Astrocyte of the cerebellum (primary cell): ENCODE measurements around the gene NPIPA8.
"Not testable (repeated sequence)": the region's sequence is repeated elsewhere in the genome, so short reads cannot be mapped to it uniquely, and the experiment has no call there.

Experiments
- DNase-seq: peaks from one replicate; pipeline ENCODE4 v3.0.0-alpha.2; 2011; ENCODE audit warnings: low read depth
- H3K4me3 ChIP-seq: 2 replicates; pipeline ENCODE4 v1.5.1; 2011; ENCODE audit warnings: mild to moderate bottlenecking, low read depth, low read length, moderate library complexity
- in situ Hi-C: cut with HindIII; loops from 2 replicates; pipeline ENCODE4 v1.10.0; 2017; ENCODE audit warnings: low sequenced_read_pairs

The NPIPA8 gene

DNA sequence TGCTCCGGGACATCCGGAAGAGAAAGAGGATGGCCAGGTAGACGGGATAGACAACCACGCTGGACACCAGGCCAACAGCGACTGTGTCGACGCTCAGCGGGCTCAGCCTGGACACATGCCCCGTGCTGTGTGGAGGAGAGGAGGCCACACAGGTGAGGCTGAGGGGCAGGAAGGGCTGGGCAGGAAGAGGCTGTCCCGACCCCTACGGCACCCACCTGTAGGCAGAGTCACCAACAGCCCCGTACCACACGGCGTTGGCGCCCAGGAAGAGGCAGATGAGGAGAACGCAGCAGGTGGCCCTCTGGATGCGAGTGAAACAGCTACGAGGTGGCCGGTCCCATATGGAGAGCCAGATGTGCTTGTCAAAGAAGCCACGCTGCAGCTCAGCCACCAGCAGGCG, at the start of gene NPIPA8:
Gene NPIPA8, minus strand, starts transcription at position 101 of the 400 bp plus-strand sequence. CDS start 4,074 bp downstream, outside the sequence.
- in situ Hi-C loops, H3K4me3 ChIP-seq, DNase-seq: not testable (repeated sequence)

GRCh38 chr16:18385285-18385684, 48.7 kb upstream of the NPIPA8 start:
- in situ Hi-C loops, DNase-seq, H3K4me3 ChIP-seq: not testable (repeated sequence)

GRCh38 chr16:18384869-18385268, 48.3 kb upstream of the NPIPA8 start:
- not testable (repeated sequence) for DNase-seq

GRCh38 chr16:18384098-18384636, 47.6 kb upstream of the NPIPA8 start:
- DNase-seq, H3K4me3 ChIP-seq, in situ Hi-C loops: not testable (repeated sequence)

More at GRCh38 chr16:18384869-18385268, 48.3 kb upstream of the NPIPA8 start:
- in situ Hi-C loops, H3K4me3 ChIP-seq: not testable (repeated sequence)

- H3K4me3 ChIP-seq, DNase-seq, in situ Hi-C loops: not testable (repeated sequence)
Measured at GRCh38 chr16:18382696-18383095, 46.2 kb upstream of the NPIPA8 start.

- DNase-seq, H3K4me3 ChIP-seq, in situ Hi-C loops: not testable (repeated sequence)
Measured at GRCh38 chr16:18347742-18348141, 11.2 kb upstream of the NPIPA8 start.

GRCh38 chr16:18346993-18347392, 10.5 kb upstream of the NPIPA8 start:
- DNase-seq, H3K4me3 ChIP-seq, in situ Hi-C loops: not testable (repeated sequence)

DNA sequence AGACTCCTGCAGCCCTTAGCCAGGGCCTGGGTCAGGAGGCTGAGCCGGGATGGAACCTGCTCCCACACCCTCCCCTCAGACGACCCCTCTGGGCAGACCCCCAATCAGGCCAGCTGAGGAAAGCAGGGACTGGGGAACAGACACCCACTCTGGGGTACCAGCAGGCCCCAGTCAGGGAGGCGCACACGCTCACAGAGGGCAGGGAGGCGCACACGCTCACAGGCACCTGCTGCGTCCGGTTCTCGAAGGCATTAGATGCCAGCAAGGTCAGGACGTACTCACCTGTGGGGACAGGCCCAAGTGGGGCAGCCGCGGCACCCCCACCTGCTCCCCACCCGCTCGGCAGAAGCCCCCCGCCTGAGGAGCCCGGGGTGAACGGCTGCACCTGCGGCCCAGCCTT, 8.1 kb upstream of the NPIPA8 start:
- in situ Hi-C loops, H3K4me3 ChIP-seq: not testable (repeated sequence)

DNA sequence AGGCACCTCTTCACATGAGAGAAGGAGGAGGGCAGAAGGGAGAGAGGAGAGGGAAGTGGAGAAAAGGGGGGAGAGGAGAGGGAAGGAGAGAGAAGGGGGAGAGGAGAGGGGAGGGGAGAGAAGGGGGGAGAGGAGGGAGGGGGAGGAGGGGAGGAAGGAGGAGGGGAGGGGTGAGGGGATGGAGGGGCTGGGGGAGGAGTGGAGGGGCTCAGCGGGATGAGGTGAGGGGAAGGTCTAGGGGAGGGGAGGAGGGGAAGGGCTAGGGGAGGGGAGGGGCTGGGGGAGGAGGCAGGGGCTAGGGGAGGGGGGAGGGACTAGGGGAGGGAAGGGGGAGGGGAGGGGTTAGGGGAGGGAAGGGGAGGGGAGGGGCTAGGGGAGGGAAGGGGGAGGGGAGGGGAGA, 5.5 kb upstream of the NPIPA8 start:
- DNase-seq, in situ Hi-C loops, H3K4me3 ChIP-seq: not testable (repeated sequence)

More for the DNA sequence above, 8.1 kb upstream of the NPIPA8 start:
- not testable (repeated sequence) for DNase-seq

DNA sequence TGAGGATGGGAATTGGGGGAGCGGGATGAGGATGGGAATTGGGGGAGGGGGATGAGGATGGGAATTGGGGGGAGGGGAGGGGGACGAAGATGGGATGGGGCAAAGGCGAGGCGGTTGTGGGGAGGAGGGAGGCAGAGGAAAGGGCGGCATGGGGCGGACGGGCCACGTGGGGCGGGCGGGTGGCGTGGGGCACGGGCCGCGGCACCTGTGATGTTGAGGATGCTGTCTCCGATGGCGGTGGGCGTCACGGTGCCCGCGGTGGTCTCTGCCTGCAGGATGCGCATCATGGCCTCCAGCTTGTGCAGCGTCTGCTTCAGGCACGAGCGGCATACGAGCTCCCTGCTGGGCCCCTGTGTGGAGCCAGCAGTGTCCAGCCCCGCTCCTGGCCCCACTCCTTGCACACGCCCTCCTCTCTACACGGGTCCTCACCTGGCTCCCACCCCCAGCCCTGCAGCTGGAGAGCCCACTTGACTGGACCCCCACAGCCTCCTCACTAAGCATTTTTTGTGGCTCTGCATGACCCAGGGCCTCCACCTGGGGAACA, 5.0 kb upstream of the NPIPA8 start:
- DNase-seq, in situ Hi-C loops: not testable (repeated sequence)

DNA sequence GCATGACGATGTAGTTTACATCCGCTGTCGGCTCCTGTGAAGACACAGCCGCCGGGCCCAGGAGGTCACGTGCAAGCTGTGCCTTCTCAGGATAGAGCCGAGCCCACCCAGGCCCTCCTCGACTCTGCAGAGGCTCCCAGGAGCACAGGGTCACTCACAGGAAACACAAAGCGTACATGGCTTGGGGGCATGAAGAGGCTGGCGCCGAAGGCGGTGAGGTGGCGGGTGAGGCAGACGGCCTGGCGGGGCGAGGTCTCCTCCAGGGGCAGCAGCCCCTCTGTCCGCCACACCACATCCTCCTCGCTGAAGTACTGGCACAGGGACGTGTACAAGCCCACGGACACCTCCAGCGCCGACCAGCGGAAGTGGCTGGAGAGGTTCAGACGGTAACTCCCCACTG, 2.7 kb upstream of the NPIPA8 start:
- H3K4me3 ChIP-seq, DNase-seq, in situ Hi-C loops: not testable (repeated sequence)

More for the DNA sequence above, 5.0 kb upstream of the NPIPA8 start:
- H3K4me3 ChIP-seq: not testable (repeated sequence)

- H3K4me3 ChIP-seq, in situ Hi-C loops, DNase-seq: not testable (repeated sequence)
Measured at GRCh38 chr16:18311811-18312210, 24.7 kb downstream of the NPIPA8 start.

DNA sequence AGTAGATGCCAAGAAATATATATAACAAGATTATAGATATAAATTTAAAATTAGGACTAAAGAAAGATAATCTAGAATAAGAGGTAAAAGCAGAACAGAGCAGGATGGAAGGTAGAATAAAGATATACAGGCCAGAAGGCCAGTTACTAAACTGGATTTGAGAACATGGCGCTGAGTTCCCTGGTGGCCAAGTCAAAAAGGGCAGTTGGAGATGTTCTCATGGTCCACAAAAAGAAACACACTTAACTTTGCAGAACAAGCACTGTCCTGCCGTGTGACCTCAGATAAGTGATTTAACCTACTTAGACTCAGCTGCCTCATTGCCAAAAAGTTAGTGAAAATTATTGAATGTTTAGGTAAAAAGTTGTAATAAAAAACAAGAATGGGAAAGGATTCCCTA, 27.4 kb downstream of the NPIPA8 start:
- H3K4me3 ChIP-seq, in situ Hi-C loops, DNase-seq: not testable (repeated sequence)

GRCh38 chr16:18307241-18307640, 29.3 kb downstream of the NPIPA8 start:
- H3K4me3 ChIP-seq, in situ Hi-C loops, DNase-seq: not testable (repeated sequence)

DNA sequence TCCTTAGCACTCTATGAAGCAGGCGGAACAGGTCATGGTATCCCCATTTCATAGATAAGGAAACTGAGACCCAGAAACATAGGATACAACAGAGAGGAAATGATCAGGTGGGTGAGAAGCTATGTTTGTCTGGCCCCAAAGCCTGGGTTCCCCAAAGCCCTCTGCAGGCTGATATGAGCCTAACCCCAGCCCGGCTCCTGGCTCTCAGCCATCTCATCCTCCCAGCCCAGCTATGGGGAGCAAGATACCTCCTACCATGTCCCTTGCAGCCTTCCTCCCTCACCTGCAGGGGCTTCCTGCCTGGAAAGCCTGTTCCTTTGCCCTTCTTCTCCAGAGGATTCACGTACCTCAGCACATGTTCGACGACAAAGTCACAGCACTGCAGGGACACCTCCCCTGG, 30.5 kb downstream of the NPIPA8 start:
- DNase-seq, H3K4me3 ChIP-seq, in situ Hi-C loops: not testable (repeated sequence)

GRCh38 chr16:18303059-18303706, 33.4 kb downstream of the NPIPA8 start:
- H3K4me3 ChIP-seq, in situ Hi-C loops, DNase-seq: not testable (repeated sequence)

DNA sequence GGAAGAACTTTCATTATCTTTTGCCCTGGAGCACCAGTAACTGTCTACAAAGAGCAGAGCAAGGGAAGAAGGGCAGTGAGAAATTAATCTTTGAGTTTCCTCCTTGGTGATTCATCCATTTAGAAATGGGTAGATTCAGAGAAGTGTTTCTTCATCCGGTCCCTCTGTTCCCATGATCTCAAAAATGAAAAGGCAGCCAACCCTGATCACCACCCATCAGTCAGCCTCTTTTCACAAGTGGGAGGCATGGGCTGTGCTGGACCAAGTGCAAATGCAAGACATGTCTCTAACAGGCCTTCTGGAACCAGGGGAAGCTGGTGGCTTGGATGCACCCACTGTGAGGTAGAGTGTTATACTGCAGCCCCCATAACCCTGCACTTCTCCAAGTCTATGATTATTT, 38.8 kb downstream of the NPIPA8 start:
- in situ Hi-C loops, H3K4me3 ChIP-seq, DNase-seq: not testable (repeated sequence)

DNA sequence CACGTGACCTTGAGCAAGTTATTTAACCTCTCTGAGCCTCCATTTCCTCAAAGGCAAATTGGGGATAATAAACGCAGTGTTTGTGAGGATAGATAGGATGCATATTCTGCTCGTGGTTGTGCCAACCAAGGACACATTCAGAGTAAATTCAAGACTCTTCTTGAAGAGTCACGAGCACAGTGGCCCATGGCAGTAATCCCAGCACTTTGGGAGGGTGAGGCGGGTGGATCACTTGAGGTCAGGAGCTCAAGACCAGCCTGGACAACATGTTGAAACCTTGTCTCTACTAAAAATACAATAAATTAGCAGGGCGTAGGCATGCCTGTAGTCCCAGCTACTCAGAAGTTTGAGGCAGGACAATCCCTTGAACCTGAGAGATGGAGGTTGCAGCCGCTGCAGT, 39.6 kb downstream of the NPIPA8 start:
- in situ Hi-C loops, H3K4me3 ChIP-seq, DNase-seq: not testable (repeated sequence)
